ENCODE measurements around the gene ARHGEF40.

DNA sequence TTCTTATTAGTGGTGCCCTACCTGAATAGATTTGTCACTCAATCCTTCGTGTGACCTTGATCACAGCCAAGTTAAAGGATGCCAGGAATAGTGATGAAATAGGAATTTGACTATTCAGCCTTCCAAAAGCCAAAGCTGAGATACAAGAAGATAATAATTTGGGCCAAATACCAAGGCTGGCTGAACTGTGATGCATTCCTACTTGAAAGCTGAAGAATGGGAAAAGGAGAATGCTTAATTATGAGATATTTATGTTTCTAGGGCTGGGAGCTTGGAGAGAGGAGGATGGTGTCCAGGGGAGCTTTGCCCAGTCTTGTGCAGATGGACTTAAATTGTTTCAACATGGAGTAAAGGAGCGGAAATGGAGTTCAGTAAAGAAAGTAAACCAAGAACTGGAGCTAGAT, 22.7 kb upstream of the ARHGEF40 start:
- TF ChIP-seq, protein P1, sequence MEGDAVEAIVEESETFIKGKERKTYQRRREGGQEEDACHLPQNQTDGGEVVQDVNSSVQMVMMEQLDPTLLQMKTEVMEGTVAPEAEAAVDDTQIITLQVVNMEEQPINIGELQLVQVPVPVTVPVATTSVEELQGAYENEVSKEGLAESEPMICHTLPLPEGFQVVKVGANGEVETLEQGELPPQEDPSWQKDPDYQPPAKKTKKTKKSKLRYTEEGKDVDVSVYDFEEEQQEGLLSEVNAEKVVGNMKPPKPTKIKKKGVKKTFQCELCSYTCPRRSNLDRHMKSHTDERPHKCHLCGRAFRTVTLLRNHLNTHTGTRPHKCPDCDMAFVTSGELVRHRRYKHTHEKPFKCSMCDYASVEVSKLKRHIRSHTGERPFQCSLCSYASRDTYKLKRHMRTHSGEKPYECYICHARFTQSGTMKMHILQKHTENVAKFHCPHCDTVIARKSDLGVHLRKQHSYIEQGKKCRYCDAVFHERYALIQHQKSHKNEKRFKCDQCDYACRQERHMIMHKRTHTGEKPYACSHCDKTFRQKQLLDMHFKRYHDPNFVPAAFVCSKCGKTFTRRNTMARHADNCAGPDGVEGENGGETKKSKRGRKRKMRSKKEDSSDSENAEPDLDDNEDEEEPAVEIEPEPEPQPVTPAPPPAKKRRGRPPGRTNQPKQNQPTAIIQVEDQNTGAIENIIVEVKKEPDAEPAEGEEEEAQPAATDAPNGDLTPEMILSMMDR (IDR thresholded peaks at IDR 0.05), result no peak
- TF ChIP-seq POLR2A (IDR thresholded peaks at IDR 0.05), result no peak
- TF ChIP-seq POLR2AphosphoS5 (IDR thresholded peaks at IDR 0.05), result no peak
